ENCODE data around the gene PSME3IP1.
"Not testable (repeated sequence)": the region's sequence is repeated elsewhere in the genome, so short reads cannot be mapped to it uniquely, and the experiment has no call there.

PSME3IP1 gene

GRCh38 chr16:57185945-57186871, at the start of gene PSME3IP1, which contains the start of gene RSPRY1:
Gene PSME3IP1 (minus strand): TSS chr16:57186039. CDS start chr16:57173854, 12,185 bp downstream.
Gene RSPRY1 (plus strand): TSS chr16:57186329. CDS start chr16:57204659, 18,330 bp downstream.
- peak; percentile 94 to 96 for ATAC-seq

- peak; percentile 83 to 98 for ATAC-seq
Measured at GRCh38 chr16:57235128-57236021, 49.5 kb upstream of the PSME3IP1 start.

GRCh38 chr16:57234707-57235092, 48.9 kb upstream of the PSME3IP1 start:
- no peak for ATAC-seq

- ATAC-seq: no peak
Measured at GRCh38 chr16:57233944-57234706, 48.3 kb upstream of the PSME3IP1 start.

GRCh38 chr16:57231821-57232350, 46.0 kb upstream of the PSME3IP1 start:
- ATAC-seq: no peak

- no peak for ATAC-seq
Measured at GRCh38 chr16:57229079-57229478, 43.2 kb upstream of the PSME3IP1 start.

GRCh38 chr16:57226701-57227621, 41.1 kb upstream of the PSME3IP1 start:
- no peak for ATAC-seq

- ATAC-seq: no peak
Measured at GRCh38 chr16:57225978-57226377, 40.1 kb upstream of the PSME3IP1 start.

GRCh38 chr16:57224651-57225335, 39.0 kb upstream of the PSME3IP1 start:
- no peak for ATAC-seq

GRCh38 chr16:57223057-57223456, 37.2 kb upstream of the PSME3IP1 start:
- no peak for ATAC-seq

- ATAC-seq: no peak
Measured at GRCh38 chr16:57216968-57217367, 31.1 kb upstream of the PSME3IP1 start.

- ATAC-seq: no peak
Measured at GRCh38 chr16:57213462-57213861, 27.6 kb upstream of the PSME3IP1 start.

GRCh38 chr16:57209780-57210179, 23.9 kb upstream of the PSME3IP1 start:
- no peak for ATAC-seq

- no peak for ATAC-seq
Measured at GRCh38 chr16:57208926-57209325, 23.1 kb upstream of the PSME3IP1 start.

GRCh38 chr16:57204675-57205074, 18.8 kb upstream of the PSME3IP1 start:
- no peak for ATAC-seq

- ATAC-seq: no peak
Measured at GRCh38 chr16:57203451-57203850, 17.6 kb upstream of the PSME3IP1 start.

- ATAC-seq: no peak
Measured at GRCh38 chr16:57202095-57202886, 16.5 kb upstream of the PSME3IP1 start.

- ATAC-seq: not testable (repeated sequence)
Measured at GRCh38 chr16:57200926-57201325, 15.1 kb upstream of the PSME3IP1 start.

GRCh38 chr16:57200321-57200720, 14.5 kb upstream of the PSME3IP1 start:
- not testable (repeated sequence) for ATAC-seq

- no peak for ATAC-seq
Measured at GRCh38 chr16:57196753-57197152, 10.9 kb upstream of the PSME3IP1 start.
